ENCODE results near the gene IQGAP2.

DNA sequence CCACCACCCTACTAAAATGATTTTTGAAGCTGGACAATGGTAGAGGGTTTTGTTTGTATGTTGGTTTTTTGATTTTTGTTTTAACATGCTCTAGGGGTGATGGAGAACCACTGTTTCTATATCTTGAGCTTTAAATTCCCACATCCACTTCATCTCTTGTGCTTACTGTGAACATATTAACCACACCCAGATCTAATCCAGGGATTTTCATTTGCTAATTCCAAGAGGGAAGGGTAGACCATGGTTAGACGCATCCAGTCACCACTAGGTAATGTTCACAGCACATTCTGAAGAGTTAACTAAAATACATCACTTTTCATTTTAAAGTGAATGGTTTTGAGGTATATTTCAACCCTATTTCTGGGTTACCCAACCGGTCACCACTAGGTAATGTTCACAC, 36.5 kb upstream of the IQGAP2 start:
- TF ChIP-seq, protein P1, sequence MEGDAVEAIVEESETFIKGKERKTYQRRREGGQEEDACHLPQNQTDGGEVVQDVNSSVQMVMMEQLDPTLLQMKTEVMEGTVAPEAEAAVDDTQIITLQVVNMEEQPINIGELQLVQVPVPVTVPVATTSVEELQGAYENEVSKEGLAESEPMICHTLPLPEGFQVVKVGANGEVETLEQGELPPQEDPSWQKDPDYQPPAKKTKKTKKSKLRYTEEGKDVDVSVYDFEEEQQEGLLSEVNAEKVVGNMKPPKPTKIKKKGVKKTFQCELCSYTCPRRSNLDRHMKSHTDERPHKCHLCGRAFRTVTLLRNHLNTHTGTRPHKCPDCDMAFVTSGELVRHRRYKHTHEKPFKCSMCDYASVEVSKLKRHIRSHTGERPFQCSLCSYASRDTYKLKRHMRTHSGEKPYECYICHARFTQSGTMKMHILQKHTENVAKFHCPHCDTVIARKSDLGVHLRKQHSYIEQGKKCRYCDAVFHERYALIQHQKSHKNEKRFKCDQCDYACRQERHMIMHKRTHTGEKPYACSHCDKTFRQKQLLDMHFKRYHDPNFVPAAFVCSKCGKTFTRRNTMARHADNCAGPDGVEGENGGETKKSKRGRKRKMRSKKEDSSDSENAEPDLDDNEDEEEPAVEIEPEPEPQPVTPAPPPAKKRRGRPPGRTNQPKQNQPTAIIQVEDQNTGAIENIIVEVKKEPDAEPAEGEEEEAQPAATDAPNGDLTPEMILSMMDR (IDR thresholded peaks at IDR 0.05), result no peak
- TF ChIP-seq POLR2A (IDR thresholded peaks at IDR 0.05), result no peak

Data from testis (tissue), 2 donors.